GM12874 (cell line): Measurements from ENCODE around the gene TIGIT.

Source experiments
- CTCF ChIP-seq: IDR thresholded peaks from 2 replicates; pipeline ENCODE4 v1.5.1; 2011; ENCODE audit warnings: low read depth, mild to moderate bottlenecking, control low read depth, low read length, moderate library complexity; ENCODE audit not compliant: insufficient read depth

Gene TIGIT

GRCh38 chr3:114336857-114337256, 43.0 kb downstream of the TIGIT start:
- no peak for TF ChIP-seq CTCF

GRCh38 chr3:114338651-114339357, 45.0 kb downstream of the TIGIT start:
- TF ChIP-seq CTCF, result no peak

GRCh38 chr3:114344492-114344891, 50.7 kb downstream of the TIGIT start:
- no peak for TF ChIP-seq CTCF

- no peak for TF ChIP-seq CTCF
Measured at GRCh38 chr3:114350271-114350670, 56.4 kb downstream of the TIGIT start.

GRCh38 chr3:114350690-114351089, 56.9 kb downstream of the TIGIT start:
- TF ChIP-seq CTCF, result no peak

- TF ChIP-seq CTCF, result no peak
Measured at GRCh38 chr3:114351123-114351821, 57.4 kb downstream of the TIGIT start.

GRCh38 chr3:114351822-114352145, 58.0 kb downstream of the TIGIT start:
- TF ChIP-seq CTCF, result no peak
